PFSK-1 (cell line): ENCODE results near the gene YLPM1.

Source experiments
- POLR2AphosphoS5 ChIP-seq: IDR thresholded peaks from 2 replicates; pipeline ENCODE4 v1.6.1; 2012; ENCODE audit warnings: low read depth, mild to moderate bottlenecking, control low read depth, low read length, moderate library complexity
- REST ChIP-seq, 2 experiments: IDR thresholded peaks; 2 replicates each; pipeline versions ENCODE4 v1.6.1 to v1.8.0; 2011 to 2012; ENCODE audit warnings: low read depth in 2 of 2, low read length in 2 of 2, control low read depth in 1 of 2, inconsistent platforms in 1 of 2, mild to moderate bottlenecking in 1 of 2, moderate library complexity in 1 of 2; ENCODE audit not compliant: insufficient read depth in 1 of 2
- SIN3A ChIP-seq: IDR thresholded peaks from 2 replicates; pipeline ENCODE4 v1.6.1; 2012; ENCODE audit warnings: mild to moderate bottlenecking, low read length, moderate library complexity, borderline replicate concordance; ENCODE audit not compliant: insufficient read depth
- TAF1 ChIP-seq: IDR thresholded peaks from 2 replicates; pipeline ENCODE4 v1.6.1; 2012; ENCODE audit warnings: low read length, control low read depth, borderline replicate concordance; ENCODE audit not compliant: insufficient read depth

GRCh38 chr14:74879427-74880182 lies 116.5 kb downstream of the YLPM1 start:
- TF ChIP-seq POLR2AphosphoS5 (no peak), REST (IDR thresholded peaks at IDR 0.05; ENCODE audit: insufficient read depth in 1 of 2, low read depth in 2 of 2, low read length in 2 of 2) (no peak), TAF1 (no peak), SIN3A (no peak)
